ENCODE data around the gene OPA1. TPM values are rescaled to one million over a fixed set of nuclear protein-coding genes. Genes with fewer than 3 reads are reported as not detected.

OPA1 gene
- total and polyA plus RNA-seq, 2 of the 8 experiments (the other 6 are each of a cell fraction or from before 2014, with no cell fraction given): 20.3 to 109 TPM

GRCh38 chr3:193729601-193730000, 136.6 kb downstream of the OPA1 start:
- Histone ChIP-seq H3K4me2 (ENCODE audit: insufficient read depth in 1 of 2, low read depth in 2 of 2, low read length in 2 of 2) (no peak overlapping the region), H3K79me2 (ENCODE audit: control insufficient read depth in 1 of 2, insufficient read depth in 2 of 2, low read length in 2 of 2) (no peaks in the 10 kb centered on the region), H3K4ac (replicated peaks; ENCODE audit: insufficient read length, low read depth, low read length) (no peak overlapping the region), H3K14ac (ENCODE audit: insufficient read length) (no peak overlapping the region), H3K9me3 (ENCODE audit: insufficient read depth in 2 of 2, low read depth in 1 of 2, low read length in 1 of 2) (no peaks in the 10 kb centered on the region), H2BK5ac (ENCODE audit: low read depth, low read length) (no peak overlapping the region), H4K20me1 (replicated peaks in 1 of 2; ENCODE audit: control insufficient read depth in 1 of 2, insufficient read depth in 2 of 2, low read length in 2 of 2) (no peaks in the 10 kb centered on the region), H4K91ac (replicated peaks; ENCODE audit: insufficient read length, low read length) (no peak overlapping the region), H3K4me1 (replicated peaks in 1 of 4; ENCODE audit: control insufficient read depth in 3 of 4, insufficient read depth in 4 of 4, low read length in 3 of 4) (peaks cover 2 to 15% (median 8%) of the 10 kb centered on the region in 4 experiments; a peak in 6 of 7 replicates), H2BK15ac (ENCODE audit: low read length) (no peak overlapping the region), H2BK20ac (ENCODE audit: low read length) (no peak overlapping the region), H3K36me3 (ENCODE audit: control insufficient read depth in 2 of 4, insufficient read depth in 4 of 4, low read length in 3 of 4) (no peaks in the 10 kb centered on the region), H4K5ac (ENCODE audit: insufficient read length, low read depth, low read length) (no peak overlapping the region), H3K9ac (replicated peaks in 1 of 4; ENCODE audit: extremely low read depth in 1 of 4, low read depth in 3 of 4, low read length in 3 of 4) (no peak overlapping the region), H3K18ac (ENCODE audit: extremely low read depth, low read length) (no peak overlapping the region), H2BK12ac (ENCODE audit: low read depth, low read length) (no peak overlapping the region), H4K8ac (ENCODE audit: extremely low read depth, insufficient read depth, low read length) (no peak overlapping the region), H2AFZ (ENCODE audit: low read length) (no peak overlapping the region), H3K4me3 (ENCODE audit: extremely low read depth in 1 of 4, insufficient read depth in 2 of 4, low read depth in 3 of 4, low read length in 4 of 4) (no peak overlapping the region), H3K27me3 (replicated peaks in 1 of 4; ENCODE audit: control insufficient read depth in 3 of 4, extremely low read depth in 1 of 4, insufficient read depth in 3 of 4, low read length in 3 of 4) (no peaks in the 10 kb centered on the region; a peak in 1 of 7 replicates), H2AK5ac (ENCODE audit: low read depth, low read length) (no peak overlapping the region), H2BK120ac (replicated peaks; ENCODE audit: low read depth, low read length) (no peak overlapping the region), H3K79me1 (ENCODE audit: low read depth, low read length) (no peaks in the 10 kb centered on the region), H3K27ac (ENCODE audit: low read depth, low read length) (no peak overlapping the region), H3K23ac (ENCODE audit: insufficient read length) (no peak overlapping the region), H3K23me2 (ENCODE audit: low read depth, low read length) (no peaks in the 10 kb centered on the region), H3K56ac (replicated peaks; ENCODE audit: insufficient read length, low read depth, low read length) (no peak overlapping the region)
- no peak for FAIRE-seq
- TF ChIP-seq SUZ12 (IDR thresholded peaks at IDR 0.05; ENCODE audit: low read length) (no peak), CBX8 (IDR thresholded peaks at IDR 0.05; ENCODE audit: borderline replicate concordance, low read depth, low read length) (no peak), ATF2 (IDR thresholded peaks at IDR 0.05; ENCODE audit: low read length) (no peak), GTF2F1 (IDR thresholded peaks at IDR 0.05; ENCODE audit: borderline replicate concordance, low read depth, low read length) (no peak), ASH2L (IDR thresholded peaks at IDR 0.05; ENCODE audit: low read length) (no peak), MAX (IDR thresholded peaks at IDR 0.05) (no peak)
- POLR2A ChIA-PET (ENCODE audit: partially characterized antibody): no interaction called here
- CTCF ChIA-PET (ENCODE audit: partially characterized antibody): interaction anchor here (0.8 to 1.3 kb wide), 4 partner anchors 9 to 614 kb away, joined by 3 to 5 read pairs (median 3); no protein-coding TSS in a partner anchor
- DNase-seq (ENCODE audit: low read depth in 1 of 2, low spot score in 2 of 2): no peak

All from H1 (cell line).